ENCODE measurements around the gene DCST1. TPM values are rescaled to one million over a fixed set of nuclear protein-coding genes. Genes with fewer than 3 reads are reported as not detected.

DCST1 gene
- total RNA-seq, 1 experiment from 2014 or later, result 0.32 TPM

GRCh38 chr1:155007251-155007828, 26.3 kb upstream of the DCST1 start:
- no peak overlapping the region; the same call in 1 of the 2 replicates for H3K27ac ChIP-seq (ENCODE audit: low read depth, low read length)

GRCh38 chr1:155008015-155008941, 25.3 kb upstream of the DCST1 start:
- no peak for DNase-seq (ENCODE audit: low read depth, low spot score)
- no peak for ATAC-seq
- TF ChIP-seq POLR2A (IDR thresholded peaks at IDR 0.05; ENCODE audit: borderline replicate concordance, extremely low read depth, insufficient read depth, insufficient read length) (no peak), EZH2 (IDR thresholded peaks at IDR 0.05) (no peak), SIN3A (IDR thresholded peaks at IDR 0.05; ENCODE audit: low read depth) (no peak), MAX (IDR thresholded peaks at IDR 0.05) (no peak), JUND (IDR thresholded peaks at IDR 0.05) (no peak), ZNF274 (IDR thresholded peaks at IDR 0.05; ENCODE audit: low read depth, low read length) (no peak), TCF7L2 (IDR thresholded peaks at IDR 0.05; ENCODE audit: borderline replicate concordance, extremely low read depth, insufficient read depth, insufficient read length) (no peak), YY1 (IDR thresholded peaks at IDR 0.05; ENCODE audit: extremely low read depth, insufficient replicate concordance, low read depth, low read length) (no peak), ELF1 (IDR thresholded peaks at IDR 0.05; ENCODE audit: borderline replicate concordance, low read depth) (no peak), FOSL1 (IDR thresholded peaks at IDR 0.05; ENCODE audit: low read depth) (no peak), ZBTB33 (IDR thresholded peaks at IDR 0.05; ENCODE audit: extremely low read depth, insufficient replicate concordance, low read length) (no peak), ZFX (IDR thresholded peaks at IDR 0.05) (no peak), EZH2phosphoT487 (IDR thresholded peaks at IDR 0.05; ENCODE audit: borderline replicate concordance) (no peak)

More at GRCh38 chr1:155007251-155007828, 26.3 kb upstream of the DCST1 start:
- ChIA-PET RAD21 (ENCODE audit: low non-redundant PET in 1 of 2, low total read pairs in 2 of 2, uncharacterized antibody in 2 of 2, unreplicated experiment in 2 of 2) (no interaction called here), POLR2A (interaction anchor here (1.0 kb wide), 1 partner anchor 9 kb away, joined by 3 read pairs; no protein-coding TSS in a partner anchor), CTCF (interaction anchor here (1.2 to 2.3 kb wide), 2 partner anchors 10 to 37 kb away, joined by 3 to 11 read pairs; no protein-coding TSS in a partner anchor)
- Histone ChIP-seq H3K27me3 (ENCODE audit: insufficient read depth, low read length) (no peaks in the 10 kb centered on the region), H3K36me3 (ENCODE audit: control insufficient read depth in 1 of 2, insufficient read depth in 2 of 2, low read length in 2 of 2) (peaks cover 0 to 7% of the 10 kb centered on the region in 2 experiments; a peak in 2 of 4 replicates), H3K4me3 (replicated peaks in 1 of 2; ENCODE audit: low read depth in 1 of 2, low read length in 2 of 2) (no peak overlapping the region), H3K79me2 (ENCODE audit: insufficient read depth, low read length) (peaks cover 92% of the 10 kb centered on the region), H2AFZ (ENCODE audit: low read depth, low read length, poor library complexity, severe bottlenecking) (no peak overlapping the region), H4K20me1 (ENCODE audit: insufficient read depth) (no peaks in the 10 kb centered on the region), H3K9ac (ENCODE audit: low read length) (no peak overlapping the region), H3K4me2 (ENCODE audit: low read length) (no peak overlapping the region), H3K9me3 (ENCODE audit: control insufficient read depth in 1 of 2, insufficient read depth in 1 of 2, low read depth in 1 of 2, low read length in 2 of 2) (no peaks in the 10 kb centered on the region), H3K4me1 (ENCODE audit: control insufficient read depth in 1 of 2, insufficient read depth in 2 of 2, low read length in 2 of 2) (peaks cover 18 to 76% of the 10 kb centered on the region in 2 experiments), H3K9me2 (ENCODE audit: insufficient read depth) (no peaks in the 10 kb centered on the region)
- TF ChIP-seq ZFX (IDR thresholded peaks at IDR 0.05) (peak; percentile 4; the same call in 1 of the 2 replicates), TCF7L2 (IDR thresholded peaks at IDR 0.05; ENCODE audit: borderline replicate concordance, extremely low read depth, insufficient read depth, insufficient read length) (no peak)
- intact Hi-C loops (cut with micrococcal nuclease), result no loop called here
- no TSS peak for BruUV-seq (replicated peaks)
- no peak for DNase-seq (ENCODE audit: low read depth, low spot score)
- ATAC-seq, result no peak

More at GRCh38 chr1:155008015-155008941, 25.3 kb upstream of the DCST1 start:
- Histone ChIP-seq H3K4me2 (ENCODE audit: low read length) (no peak overlapping the region), H3K27me3 (ENCODE audit: insufficient read depth, low read length) (no peaks in the 10 kb centered on the region), H3K4me3 (replicated peaks in 1 of 2; ENCODE audit: low read depth in 1 of 2, low read length in 2 of 2) (no peak overlapping the region), H3K4me1 (ENCODE audit: control insufficient read depth in 1 of 2, insufficient read depth in 2 of 2, low read length in 2 of 2) (peaks cover 18 to 83% of the 10 kb centered on the region in 2 experiments), H3K27ac (ENCODE audit: low read depth, low read length) (peak overlapping the region; percentile 24; the same call in 1 of the 2 replicates), H2AFZ (ENCODE audit: low read depth, low read length, poor library complexity, severe bottlenecking) (no peak overlapping the region), H3K79me2 (ENCODE audit: insufficient read depth, low read length) (peaks cover 94% of the 10 kb centered on the region), H3K9me2 (ENCODE audit: insufficient read depth) (no peaks in the 10 kb centered on the region), H4K20me1 (ENCODE audit: insufficient read depth) (no peaks in the 10 kb centered on the region), H3K9me3 (ENCODE audit: control insufficient read depth in 1 of 2, insufficient read depth in 1 of 2, low read depth in 1 of 2, low read length in 2 of 2) (no peaks in the 10 kb centered on the region), H3K9ac (ENCODE audit: low read length) (no peak overlapping the region), H3K36me3 (ENCODE audit: control insufficient read depth in 1 of 2, insufficient read depth in 2 of 2, low read length in 2 of 2) (peaks cover 0 to 7% of the 10 kb centered on the region in 2 experiments; a peak in 2 of 4 replicates)
- CTCF ChIA-PET, result interaction anchor here (1.2 to 2.3 kb wide), 2 partner anchors 9 to 36 kb away, joined by 3 to 11 read pairs; no protein-coding TSS in a partner anchor
- intact Hi-C loops (cut with micrococcal nuclease), result no loop called here
- RAD21 ChIA-PET (ENCODE audit: low non-redundant PET in 1 of 2, low total read pairs in 2 of 2, uncharacterized antibody in 2 of 2, unreplicated experiment in 2 of 2), result no interaction called here
- POLR2A ChIA-PET, result no interaction called here
- no TSS peak for BruUV-seq (replicated peaks)
